BE2C (cell line): ENCODE results near the gene TIMM23.
"Not testable (repeated sequence)": the region's sequence is repeated elsewhere in the genome, so short reads cannot be mapped to it uniquely, and the experiment has no call there.

Source experiments
- DNase-seq: peaks from one replicate; pipeline ENCODE4 v3.0.0-alpha.2; 2020
- H3K27me3 ChIP-seq: fragments of 250-450 bp; sonication (Bioruptor Pico); 2 replicates; pipeline ENCODE4 v1.5.1; 2020; ENCODE audit warnings: mild to moderate bottlenecking
- H3K36me3 ChIP-seq: fragments of 250-450 bp; sonication (Bioruptor Pico); 2 replicates; pipeline ENCODE4 v1.5.1; 2020; ENCODE audit warnings: mild to moderate bottlenecking
- H3K4me1 ChIP-seq: fragments of 250-450 bp; sonication (Bioruptor Pico); 2 replicates; pipeline ENCODE4 v1.5.1; 2020
- H3K4me3 ChIP-seq: 2 replicates; pipeline ENCODE4 v1.5.1; 2011; ENCODE audit warnings: low read depth, low read length
- H3K9me3 ChIP-seq: fragments of 250-450 bp; sonication (Bioruptor Pico); 2 replicates; pipeline ENCODE4 v1.5.1; 2020
- TF ChIP-seq, protein P1 (sequence below): IDR thresholded peaks from 2 replicates; pipeline ENCODE4 v1.5.1; 2012; ENCODE audit warnings: mild to moderate bottlenecking, low read depth, low read length

TIMM23 gene

DNA sequence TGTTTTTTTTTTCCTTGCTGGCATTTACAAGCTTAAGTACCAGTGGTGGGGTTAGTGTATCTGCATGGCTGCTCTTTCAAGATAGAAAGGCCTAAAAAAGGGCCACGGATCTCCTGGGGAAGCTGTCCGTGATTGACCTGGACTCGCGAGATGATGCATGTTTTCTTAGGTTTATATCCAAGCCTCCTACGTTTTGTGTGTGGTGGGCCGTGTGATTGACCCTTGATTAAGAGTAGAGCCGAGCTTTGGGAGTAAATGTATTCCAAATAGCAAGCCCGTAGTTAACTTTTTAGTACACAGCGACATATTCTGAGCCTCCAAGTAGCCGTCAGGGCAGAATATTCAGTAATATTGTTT is 502 bp downstream of the TIMM23 start:
- peak overlapping the region; percentile 80 for H3K4me3 ChIP-seq
- not testable (repeated sequence) for H3K4me1 ChIP-seq, DNase-seq, H3K27me3 ChIP-seq, H3K36me3 ChIP-seq, H3K9me3 ChIP-seq

DNA sequence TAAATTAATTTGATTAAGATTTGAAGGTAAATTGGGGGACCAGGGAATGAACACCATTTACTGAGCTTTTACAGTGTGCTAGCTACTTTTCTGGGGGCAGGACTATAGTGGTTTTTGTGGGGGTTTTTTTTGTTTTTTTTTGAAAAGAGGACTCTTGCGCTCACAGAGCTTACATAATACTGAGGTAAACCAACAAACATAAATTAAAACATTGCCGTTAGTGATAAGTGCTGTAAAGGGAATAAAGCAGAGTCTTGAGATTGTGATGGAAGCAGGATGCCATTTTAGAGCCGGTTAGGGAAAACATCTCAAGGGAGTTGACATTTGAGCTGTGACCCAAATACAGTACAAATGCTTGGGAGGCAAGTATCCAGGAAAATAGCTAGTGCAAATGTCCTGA is 1.8 kb downstream of the TIMM23 start:
- not testable (repeated sequence) for DNase-seq, H3K27me3 ChIP-seq, H3K4me1 ChIP-seq, H3K4me3 ChIP-seq, H3K36me3 ChIP-seq, H3K9me3 ChIP-seq

DNA sequence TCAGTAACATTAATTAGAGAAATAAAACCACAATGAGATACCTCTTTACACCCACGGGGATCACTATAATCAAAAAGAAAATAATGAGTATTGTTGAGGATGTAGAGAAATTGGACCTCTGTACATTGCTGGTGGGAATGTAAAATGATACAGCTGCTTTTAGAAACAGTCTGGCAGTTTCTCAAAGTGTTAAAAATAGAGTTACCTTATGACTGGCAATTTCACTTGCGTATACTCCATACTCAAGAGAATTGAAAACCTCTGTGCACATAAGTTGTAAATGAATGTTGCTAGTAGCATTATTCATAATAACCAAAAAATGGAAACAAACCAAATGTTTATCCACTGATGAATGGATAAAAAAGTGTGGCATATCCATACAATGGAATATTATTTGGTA is 6.3 kb downstream of the TIMM23 start:
- H3K4me1 ChIP-seq, H3K9me3 ChIP-seq: not testable (repeated sequence)

GRCh38 chr10:45981367-45981766 is 9.1 kb downstream of the TIMM23 start:
- H3K4me3 ChIP-seq, DNase-seq, H3K9me3 ChIP-seq, H3K36me3 ChIP-seq, H3K27me3 ChIP-seq, H3K4me1 ChIP-seq: not testable (repeated sequence)

More for the DNA sequence above, 6.3 kb downstream of the TIMM23 start:
- not testable (repeated sequence) for H3K27me3 ChIP-seq, DNase-seq, H3K4me3 ChIP-seq, H3K36me3 ChIP-seq

DNA sequence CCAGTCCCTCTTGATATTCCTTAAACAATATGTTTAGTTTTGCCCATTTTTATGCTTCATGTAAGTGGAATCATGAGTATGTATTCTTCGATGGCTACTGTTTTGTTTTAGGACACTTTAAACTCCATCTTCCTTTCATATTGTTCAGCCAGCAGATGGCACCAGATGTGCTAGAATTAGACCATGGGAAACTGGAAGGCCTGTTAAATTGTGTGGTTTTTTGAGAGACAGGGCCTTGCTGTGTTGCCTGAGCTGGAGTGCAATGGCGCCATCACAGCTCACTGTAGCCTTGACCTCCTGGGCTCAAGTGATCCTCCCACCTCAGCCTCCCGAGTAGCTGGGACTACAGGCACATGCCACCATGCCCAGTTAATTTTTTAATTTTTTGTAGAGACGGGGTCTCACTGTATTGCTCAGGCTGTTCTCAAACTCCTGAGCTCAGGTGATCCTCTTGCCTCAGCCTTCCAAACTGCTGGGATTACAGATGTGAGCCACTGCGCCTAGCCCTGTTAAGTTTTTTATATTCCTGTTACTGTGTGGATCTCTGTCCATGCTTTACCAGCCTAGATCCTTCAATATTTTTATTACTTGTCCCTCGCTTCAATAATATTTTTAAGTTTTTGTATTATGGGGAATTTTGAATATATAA is 11.4 kb downstream of the TIMM23 start:
- H3K4me3 ChIP-seq, H3K4me1 ChIP-seq, H3K36me3 ChIP-seq, H3K27me3 ChIP-seq, H3K9me3 ChIP-seq: not testable (repeated sequence)
- TF ChIP-seq, protein P1, sequence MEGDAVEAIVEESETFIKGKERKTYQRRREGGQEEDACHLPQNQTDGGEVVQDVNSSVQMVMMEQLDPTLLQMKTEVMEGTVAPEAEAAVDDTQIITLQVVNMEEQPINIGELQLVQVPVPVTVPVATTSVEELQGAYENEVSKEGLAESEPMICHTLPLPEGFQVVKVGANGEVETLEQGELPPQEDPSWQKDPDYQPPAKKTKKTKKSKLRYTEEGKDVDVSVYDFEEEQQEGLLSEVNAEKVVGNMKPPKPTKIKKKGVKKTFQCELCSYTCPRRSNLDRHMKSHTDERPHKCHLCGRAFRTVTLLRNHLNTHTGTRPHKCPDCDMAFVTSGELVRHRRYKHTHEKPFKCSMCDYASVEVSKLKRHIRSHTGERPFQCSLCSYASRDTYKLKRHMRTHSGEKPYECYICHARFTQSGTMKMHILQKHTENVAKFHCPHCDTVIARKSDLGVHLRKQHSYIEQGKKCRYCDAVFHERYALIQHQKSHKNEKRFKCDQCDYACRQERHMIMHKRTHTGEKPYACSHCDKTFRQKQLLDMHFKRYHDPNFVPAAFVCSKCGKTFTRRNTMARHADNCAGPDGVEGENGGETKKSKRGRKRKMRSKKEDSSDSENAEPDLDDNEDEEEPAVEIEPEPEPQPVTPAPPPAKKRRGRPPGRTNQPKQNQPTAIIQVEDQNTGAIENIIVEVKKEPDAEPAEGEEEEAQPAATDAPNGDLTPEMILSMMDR: peak; percentile 37
- DNase-seq: peak; percentile 42

- H3K4me1 ChIP-seq, H3K4me3 ChIP-seq, H3K36me3 ChIP-seq, H3K9me3 ChIP-seq, H3K27me3 ChIP-seq, DNase-seq: not testable (repeated sequence)
Measured at GRCh38 chr10:45984473-45984872, 12.2 kb downstream of the TIMM23 start.

GRCh38 chr10:45985590-45985989 is 13.3 kb downstream of the TIMM23 start:
- not testable (repeated sequence) for H3K9me3 ChIP-seq, H3K4me3 ChIP-seq, H3K4me1 ChIP-seq, H3K36me3 ChIP-seq, DNase-seq, H3K27me3 ChIP-seq

- no peak for DNase-seq
- H3K9me3 ChIP-seq: no peaks in the 10 kb centered on the region
- H3K4me3 ChIP-seq: no peak overlapping the region
- TF ChIP-seq, protein P1: no peak
- H3K36me3 ChIP-seq: peaks cover 39% of the 10 kb centered on the region
- no peaks in the 10 kb centered on the region for H3K27me3 ChIP-seq
- H3K4me1 ChIP-seq: no peaks in the 10 kb centered on the region
Measured at GRCh38 chr10:45997557-45997956, 25.3 kb downstream of the TIMM23 start.

GRCh38 chr10:45997994-45998763 is 25.9 kb downstream of the TIMM23 start:
- Histone ChIP-seq H3K4me1 (no peaks in the 10 kb centered on the region), H3K4me3 (no peak overlapping the region), H3K9me3 (no peaks in the 10 kb centered on the region), H3K36me3 (peaks cover 43% of the 10 kb centered on the region), H3K27me3 (no peaks in the 10 kb centered on the region)
- TF ChIP-seq, protein P1: no peak
- DNase-seq: no peak

- not testable (repeated sequence) for H3K4me1 ChIP-seq, H3K27me3 ChIP-seq, H3K4me3 ChIP-seq, H3K9me3 ChIP-seq, DNase-seq
- peaks cover 59% of the 10 kb centered on the region for H3K36me3 ChIP-seq
Measured at GRCh38 chr10:45999955-46000354, 27.7 kb downstream of the TIMM23 start.
